SKM-1 (cell line): ENCODE results near the gene MAPKAP1.
"Not testable (repeated sequence)": the region's sequence is repeated elsewhere in the genome, so short reads cannot be mapped to it uniquely, and the experiment has no call there.

Experiments
- DNase-seq: peaks from one replicate; lab custom pipeline; 2025; ENCODE audit not compliant: unreplicated experiment; lab: John Stamatoyannopoulos, UW

The MAPKAP1 gene

GRCh38 chr9:125609744-125610143 lies 97.3 kb downstream of the MAPKAP1 start:
- DNase-seq = no peak

DNA sequence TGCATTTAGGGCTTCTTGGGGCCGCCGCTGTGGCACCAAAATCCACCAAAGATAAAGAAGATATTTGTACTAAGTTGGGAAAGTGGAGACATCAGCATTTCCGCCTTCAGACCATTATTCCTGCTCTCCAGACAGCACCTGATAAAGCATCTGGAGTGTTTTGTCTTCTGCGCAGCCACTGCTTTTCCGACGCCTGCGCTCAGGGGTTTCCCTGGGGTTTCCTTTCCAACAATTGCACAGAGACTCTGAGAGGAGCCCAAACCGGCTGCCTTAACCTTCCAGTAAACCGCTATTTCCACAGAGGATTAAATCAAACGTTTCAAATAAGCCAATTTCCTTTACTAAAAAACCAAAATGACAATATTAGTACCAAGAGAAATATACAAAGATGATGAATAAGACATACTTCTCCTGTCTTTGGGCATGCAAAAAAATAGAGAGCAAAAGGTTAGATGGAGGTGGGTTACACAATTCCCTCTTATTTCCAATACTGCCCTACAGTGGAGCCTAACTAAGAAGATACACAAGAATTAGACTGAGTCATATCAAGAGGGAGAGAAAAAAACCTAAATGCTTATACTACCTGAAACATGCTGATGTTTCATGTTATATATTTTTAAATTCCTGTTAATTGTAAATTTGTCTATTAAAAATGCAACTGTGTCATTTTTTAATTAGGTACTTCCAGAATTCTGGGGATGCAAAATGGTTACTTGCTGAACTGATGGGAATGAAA lies 98.4 kb downstream of the MAPKAP1 start:
- DNase-seq = no peak

GRCh38 chr9:125604196-125604595 lies 102.8 kb downstream of the MAPKAP1 start:
- DNase-seq = no peak

GRCh38 chr9:125603478-125604021 lies 103.5 kb downstream of the MAPKAP1 start:
- DNase-seq = no peak

GRCh38 chr9:125601961-125602360 lies 105.0 kb downstream of the MAPKAP1 start:
- no peak for DNase-seq

DNA sequence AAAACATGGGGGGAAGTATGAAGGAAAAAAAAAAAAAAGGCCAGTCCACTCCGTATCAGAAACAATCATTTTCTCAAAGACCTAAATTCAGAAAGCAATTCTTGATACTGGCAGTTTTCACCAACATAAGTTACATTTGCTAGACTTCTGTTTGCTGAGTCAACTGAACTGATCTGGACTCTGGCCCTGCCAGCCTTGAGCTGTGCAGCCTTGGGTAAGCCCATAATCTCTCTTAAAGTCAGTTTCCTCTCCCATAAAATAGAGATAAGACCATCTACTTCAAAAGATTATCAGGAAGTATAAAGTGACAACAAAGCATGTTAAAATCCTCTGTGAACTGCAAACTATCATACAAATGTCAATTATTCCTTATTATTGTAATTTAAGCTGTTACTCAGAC lies 106.8 kb downstream of the MAPKAP1 start:
- DNase-seq = no peak

DNA sequence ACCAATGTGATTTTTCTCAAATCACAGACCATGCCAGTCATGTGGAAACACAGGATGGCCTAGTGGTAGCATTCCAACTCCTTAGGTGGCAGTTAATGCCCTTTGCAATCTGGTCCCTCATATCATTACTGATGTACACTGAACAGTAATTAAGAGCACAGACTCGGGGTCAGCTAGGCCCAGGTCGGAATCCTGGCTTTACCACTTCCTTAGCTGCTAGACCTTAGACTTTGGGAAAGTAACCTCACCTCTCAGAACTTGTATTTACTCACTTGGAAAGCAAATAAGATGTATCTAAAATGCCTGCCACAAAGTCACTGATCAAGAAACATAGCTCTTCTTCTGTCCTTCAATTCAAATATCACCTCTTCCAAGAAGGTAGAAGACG lies 112.8 kb downstream of the MAPKAP1 start:
- DNase-seq = no peak

GRCh38 chr9:125593581-125594222 lies 113.3 kb downstream of the MAPKAP1 start:
- DNase-seq = no peak

GRCh38 chr9:125591888-125592287 lies 115.1 kb downstream of the MAPKAP1 start:
- no peak for DNase-seq

- DNase-seq = no peak
Measured at GRCh38 chr9:125591245-125591644, 115.8 kb downstream of the MAPKAP1 start.

- no peak for DNase-seq
Measured at GRCh38 chr9:125589287-125589686, 117.7 kb downstream of the MAPKAP1 start.

DNA sequence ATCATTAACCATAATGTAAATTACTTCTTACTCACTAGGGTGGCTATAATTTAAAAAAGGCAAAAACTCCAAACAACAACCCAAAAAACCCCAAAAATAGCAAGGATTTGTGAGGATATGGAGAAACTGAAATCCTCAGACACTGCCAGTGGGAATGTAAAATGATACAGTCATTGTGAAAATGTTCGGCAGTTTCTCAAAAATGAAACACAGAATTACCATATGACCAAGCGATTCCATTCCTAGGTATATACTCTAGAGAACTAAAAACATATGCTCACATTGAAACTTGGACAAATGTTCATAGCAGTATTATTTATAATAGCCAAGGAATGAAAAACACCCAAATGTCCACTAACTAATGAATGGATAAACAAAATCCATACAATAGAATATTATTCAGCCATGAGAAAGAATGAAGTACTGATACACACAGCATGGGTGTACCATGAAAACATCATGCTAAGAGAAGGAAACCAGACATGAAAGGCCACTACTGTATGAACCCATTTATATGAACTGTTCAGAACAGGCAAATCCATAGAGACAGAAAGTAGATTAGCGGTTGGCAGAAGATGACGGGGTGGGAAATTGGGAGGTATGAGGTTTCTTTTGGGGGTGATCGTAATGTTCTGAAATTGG lies 119.1 kb downstream of the MAPKAP1 start:
- no peak for DNase-seq

- no peak for DNase-seq
Measured at GRCh38 chr9:125586172-125586511, 120.9 kb downstream of the MAPKAP1 start.

GRCh38 chr9:125585503-125586171 lies 121.4 kb downstream of the MAPKAP1 start:
- DNase-seq = no peak

GRCh38 chr9:125580701-125581286 lies 126.2 kb downstream of the MAPKAP1 start:
- no peak for DNase-seq

GRCh38 chr9:125579030-125579932 lies 127.7 kb downstream of the MAPKAP1 start:
- no peak for DNase-seq

DNA sequence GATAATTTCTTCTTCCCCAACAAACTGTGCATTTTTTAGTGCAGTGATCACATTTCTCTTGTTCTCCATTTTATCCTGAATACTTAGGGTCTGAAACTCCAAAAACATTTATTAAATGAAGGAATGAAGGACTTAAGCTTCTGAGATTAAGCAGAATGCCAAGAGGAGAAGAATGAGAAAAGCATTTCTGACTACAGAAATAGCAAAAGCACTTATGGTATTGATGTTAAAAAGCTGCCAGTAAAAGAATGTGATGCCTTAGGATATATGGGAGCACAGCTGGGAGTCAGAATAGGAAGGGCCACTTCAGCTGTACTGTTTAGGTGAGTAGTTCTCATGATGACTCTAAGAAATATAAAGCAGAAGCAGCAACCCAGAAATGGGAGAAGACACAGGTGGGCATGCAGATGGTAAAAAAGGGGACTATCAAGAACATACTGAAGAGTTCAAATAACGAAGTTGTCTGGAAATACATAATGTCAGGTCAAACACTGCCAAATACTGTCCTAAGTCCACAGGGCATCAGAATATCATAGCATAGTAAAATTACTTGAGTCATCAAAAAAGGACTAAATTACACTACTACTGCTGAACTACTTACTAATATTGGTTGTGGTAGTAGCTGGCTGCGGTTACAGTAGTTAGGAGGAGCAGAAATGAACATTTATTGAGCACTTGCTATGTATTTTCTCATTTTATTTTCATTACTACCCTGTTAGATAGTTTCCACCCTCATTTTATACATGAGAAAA lies 132.7 kb downstream of the MAPKAP1 start:
- DNase-seq = no peak

- DNase-seq = not testable (repeated sequence)
Measured at GRCh38 chr9:125572461-125572860, 134.5 kb downstream of the MAPKAP1 start.

DNA sequence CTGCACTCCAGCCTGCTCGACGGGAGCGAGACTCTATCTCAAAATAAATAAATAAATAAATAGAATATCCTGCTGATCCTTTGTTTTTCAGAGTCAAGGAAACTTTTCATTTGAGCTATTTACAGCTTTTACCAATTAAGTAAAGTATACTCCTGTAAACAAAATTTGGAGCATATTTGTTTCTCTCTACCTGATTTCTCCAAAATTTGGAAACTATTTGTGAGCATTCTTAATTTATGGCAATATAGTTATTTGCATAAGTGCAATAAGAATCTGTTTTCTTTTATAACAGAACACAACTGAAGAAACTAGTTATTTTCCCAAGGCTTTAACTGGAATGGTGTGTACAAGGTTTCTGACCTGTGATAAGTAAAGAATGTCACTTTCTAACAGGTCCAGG lies 135.2 kb downstream of the MAPKAP1 start:
- not testable (repeated sequence) for DNase-seq
